HG03565 (cell line): ENCODE measurements around the gene TRDMT1.

Source experiments
- ATAC-seq: cut with Tn5 transposase; IDR thresholded peaks from one replicate; pipeline ENCODE4 v1.9.1; 2021; ENCODE audit warnings: mild to moderate bottlenecking, moderate library complexity; ENCODE audit not compliant: unreplicated experiment

Gene TRDMT1

DNA sequence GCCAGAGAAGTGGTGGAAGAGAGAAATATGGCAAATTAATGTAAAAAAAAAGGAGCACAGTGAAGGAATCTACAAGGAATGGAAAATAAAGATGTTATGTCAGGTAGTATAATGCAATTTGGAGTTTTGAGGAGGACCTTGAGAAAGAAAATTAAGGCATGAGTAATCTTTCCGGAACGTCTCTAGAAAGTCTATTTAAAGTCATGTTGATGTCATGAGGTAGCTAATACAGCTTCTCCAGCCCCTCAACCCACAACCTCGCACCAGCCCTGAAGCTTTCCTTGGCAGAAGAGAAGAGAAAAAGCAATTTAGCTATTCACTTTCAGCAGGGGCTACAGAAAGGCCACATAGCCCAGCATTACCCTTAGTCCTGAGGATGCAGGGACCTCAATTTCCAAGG is 22.5 kb downstream of the TRDMT1 start:
- no peak for ATAC-seq

DNA sequence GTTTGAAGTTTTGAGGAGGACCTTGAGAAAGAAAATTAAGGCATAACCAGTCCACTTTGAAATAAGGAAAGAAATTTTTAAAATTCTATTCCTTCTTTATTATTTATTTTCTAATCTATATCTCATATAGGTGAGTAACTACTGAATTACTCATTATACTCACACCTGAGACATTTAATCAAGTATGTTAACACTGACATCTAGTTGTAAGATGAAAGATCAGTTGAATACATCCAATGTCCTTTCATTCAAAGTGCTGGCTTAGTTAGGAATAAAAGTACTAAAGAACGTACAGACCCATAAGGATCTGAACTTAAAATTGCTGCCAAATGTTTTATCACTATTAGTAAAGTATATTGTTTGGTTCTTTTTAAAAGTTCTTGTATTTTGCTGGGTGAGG is 23.5 kb downstream of the TRDMT1 start:
- no peak for ATAC-seq

DNA sequence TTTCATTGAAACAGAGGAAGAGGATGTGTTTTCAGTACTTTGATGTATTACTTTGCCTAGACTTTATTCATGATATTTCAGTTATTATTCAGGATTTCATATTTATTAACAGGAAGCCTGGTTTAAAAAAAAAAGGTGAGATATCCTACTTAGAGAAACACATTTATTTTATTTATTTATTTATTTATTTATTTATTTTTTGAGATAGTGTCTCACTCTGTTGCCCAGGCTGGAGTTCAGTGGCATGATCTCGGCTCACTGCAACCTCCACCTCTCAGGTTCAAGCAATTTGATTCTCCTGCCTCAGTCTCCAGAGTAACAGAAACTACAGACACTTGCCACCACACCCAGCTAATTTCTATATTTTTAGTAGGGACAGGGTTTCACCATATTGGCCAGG is 24.5 kb downstream of the TRDMT1 start:
- ATAC-seq = no peak

DNA sequence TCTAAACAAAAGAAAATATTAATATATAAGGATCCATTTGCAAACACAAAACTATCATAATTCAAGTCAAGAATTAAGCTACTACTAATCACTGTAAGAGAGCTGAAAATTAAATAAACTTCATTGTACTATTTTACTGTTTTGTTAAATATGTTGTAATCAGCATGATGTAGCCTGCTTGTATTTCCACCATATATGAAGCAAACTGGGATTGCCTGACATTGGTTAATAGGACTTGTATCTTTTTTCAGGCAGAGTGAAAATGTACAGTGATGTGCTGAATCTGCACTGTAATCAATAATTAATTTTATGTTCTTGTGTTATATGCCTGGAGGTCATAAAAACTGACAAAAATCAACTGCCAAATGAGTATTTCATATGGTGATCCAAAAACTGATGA is 25.4 kb downstream of the TRDMT1 start:
- ATAC-seq = no peak

DNA sequence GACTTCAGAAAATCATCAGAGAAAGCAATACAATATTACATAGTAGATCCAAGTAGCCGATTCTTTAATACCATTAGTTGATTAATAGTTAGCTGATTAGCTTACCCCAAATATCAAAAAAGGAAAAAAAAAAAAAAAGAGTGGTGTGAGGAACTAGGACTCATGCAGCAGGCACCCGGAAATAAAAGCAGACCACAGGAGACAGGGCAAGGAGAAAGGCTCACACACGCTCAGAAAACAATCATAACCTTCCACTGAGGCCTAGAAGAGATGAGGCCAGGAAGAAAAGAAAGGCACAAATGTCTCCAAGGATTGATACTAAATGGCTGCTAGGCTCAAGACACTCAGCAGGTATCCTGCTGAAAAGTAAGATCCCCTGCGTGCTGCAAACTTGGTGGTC is 25.9 kb downstream of the TRDMT1 start:
- no peak for ATAC-seq

DNA sequence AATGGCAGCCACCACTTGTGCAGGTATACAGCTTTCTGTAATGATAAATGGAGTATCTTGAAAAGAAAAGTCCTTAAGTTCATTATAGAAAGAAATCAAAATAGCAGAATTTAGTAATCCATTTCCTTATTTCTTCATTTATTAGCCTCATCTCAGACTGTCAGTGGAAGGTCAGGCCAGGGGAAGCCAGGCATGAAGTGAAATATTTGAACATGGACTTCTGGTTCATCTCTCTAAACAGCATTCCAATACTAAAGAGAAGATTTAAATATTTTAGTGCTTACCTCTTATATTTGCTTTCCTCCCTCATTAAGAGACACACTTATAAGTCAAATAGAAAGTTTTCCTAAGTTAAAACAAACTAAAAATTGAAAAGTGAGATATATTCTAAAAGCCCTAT is 26.8 kb downstream of the TRDMT1 start:
- no peak for ATAC-seq

DNA sequence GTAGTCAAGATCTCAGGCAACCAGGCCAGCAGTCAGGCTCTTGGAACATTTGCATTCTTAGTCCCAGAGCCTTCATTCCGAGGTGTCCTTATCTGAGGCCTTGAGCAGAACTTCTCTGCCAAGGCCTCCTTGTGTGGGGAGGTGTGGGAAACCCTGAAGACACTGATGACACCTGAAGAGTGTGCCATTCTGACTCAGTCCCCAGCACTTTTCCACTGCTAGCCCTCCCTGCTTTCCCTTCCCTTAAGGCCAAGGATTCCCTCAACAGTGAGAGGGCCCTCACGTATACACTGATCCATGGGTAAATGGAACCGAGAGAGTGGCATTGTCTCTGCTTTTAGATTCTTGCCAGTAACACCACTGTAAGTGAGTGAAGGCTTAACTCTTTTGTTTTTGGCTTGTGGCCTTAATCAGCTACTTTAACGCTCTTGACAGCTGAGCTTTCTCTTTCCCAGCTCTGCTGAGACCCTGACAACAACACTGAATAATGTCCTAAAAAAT is 30.3 kb downstream of the TRDMT1 start:
- no peak for ATAC-seq

DNA sequence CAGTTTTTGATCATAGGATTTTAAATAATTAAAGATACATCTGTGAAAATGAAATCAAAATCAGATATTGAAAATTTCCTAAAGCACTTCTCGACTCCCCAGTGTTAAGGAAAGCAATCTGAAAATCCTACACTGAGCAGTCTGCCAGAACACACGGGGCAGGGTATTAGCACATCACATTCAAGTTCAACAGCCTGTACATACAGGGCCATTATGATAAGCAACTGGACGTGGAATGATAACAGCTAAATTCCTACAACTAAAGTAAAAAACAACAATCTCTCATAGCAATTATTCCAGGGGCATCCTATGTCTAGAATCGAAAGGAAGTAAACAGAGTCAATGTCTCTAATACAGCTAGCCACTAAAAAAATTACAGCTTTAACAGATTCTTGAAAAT is 31.7 kb downstream of the TRDMT1 start:
- ATAC-seq = no peak

DNA sequence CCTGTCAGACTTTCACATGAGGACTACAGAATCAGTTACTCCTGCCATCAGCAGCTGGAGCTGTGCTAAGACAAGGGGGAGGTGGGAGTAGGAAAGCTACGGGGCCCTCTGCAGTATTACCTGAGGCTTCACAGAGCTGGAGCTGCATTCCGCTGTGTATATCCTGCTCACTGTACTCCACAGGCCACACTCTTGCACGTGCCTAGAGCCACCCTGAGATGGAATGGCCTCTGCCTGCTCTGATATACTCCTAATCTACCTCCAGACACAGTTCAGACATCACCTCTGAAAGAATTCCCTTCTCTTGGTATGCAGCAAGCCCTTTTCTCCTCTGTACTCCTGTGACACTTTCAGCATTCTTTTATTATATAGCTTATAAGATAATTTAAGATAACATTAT is 34.8 kb downstream of the TRDMT1 start:
- ATAC-seq = no peak

DNA sequence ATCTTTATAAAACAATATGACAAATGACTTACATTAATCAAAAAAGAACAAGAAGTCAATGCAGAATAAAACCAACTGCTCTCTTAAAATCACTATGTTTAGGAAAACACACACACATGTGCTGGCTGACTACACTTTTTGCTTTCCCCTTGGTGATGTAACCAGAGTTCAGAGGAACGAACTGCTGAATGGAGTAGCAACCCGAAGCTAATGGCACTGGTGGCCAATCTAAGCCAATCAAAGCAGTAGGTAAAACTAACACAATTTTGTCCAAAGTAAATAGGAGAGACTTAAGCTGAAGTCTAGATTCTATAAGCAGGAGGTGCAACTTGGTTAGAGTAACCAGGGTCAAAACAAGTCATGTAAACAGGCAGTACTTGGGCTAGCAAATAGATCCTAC is 38.6 kb downstream of the TRDMT1 start:
- ATAC-seq = no peak

DNA sequence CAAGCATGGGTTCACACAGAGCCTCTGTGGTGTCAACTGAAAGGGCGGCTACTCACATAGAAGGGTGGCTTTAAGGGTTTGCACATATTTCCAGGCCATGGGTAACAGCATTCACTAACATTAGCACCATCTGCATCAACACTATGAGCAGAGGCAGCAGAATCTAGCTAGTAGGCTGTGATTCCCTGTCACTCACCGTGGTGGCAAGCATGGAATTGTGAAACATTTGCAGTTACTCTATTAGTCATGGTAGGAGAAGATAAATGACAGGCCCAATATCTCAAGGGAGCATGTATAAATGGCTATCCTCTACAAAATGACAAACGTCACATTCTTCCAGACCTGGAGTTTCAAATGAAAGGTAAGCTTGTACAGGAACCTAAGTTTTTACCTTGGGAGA is 39.7 kb downstream of the TRDMT1 start:
- no peak for ATAC-seq

DNA sequence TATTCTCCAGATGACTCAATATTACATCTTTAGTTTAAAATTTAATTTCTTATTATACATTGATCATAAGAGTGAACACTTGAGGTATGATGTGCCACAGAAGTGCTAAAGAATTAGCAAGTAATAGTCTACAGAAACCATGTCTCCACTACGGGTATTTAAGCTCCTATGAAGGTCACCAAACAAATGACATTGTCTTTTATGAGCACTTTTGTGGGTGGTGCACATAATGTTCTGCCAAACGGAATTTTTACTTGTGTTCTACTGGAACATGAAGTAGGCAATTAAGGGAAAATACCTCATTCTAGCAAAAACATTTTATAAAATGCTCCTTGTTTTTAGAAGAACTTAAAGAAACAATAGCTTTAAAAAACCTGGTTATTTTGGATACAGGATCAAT is 44.4 kb downstream of the TRDMT1 start:
- ATAC-seq = no peak

DNA sequence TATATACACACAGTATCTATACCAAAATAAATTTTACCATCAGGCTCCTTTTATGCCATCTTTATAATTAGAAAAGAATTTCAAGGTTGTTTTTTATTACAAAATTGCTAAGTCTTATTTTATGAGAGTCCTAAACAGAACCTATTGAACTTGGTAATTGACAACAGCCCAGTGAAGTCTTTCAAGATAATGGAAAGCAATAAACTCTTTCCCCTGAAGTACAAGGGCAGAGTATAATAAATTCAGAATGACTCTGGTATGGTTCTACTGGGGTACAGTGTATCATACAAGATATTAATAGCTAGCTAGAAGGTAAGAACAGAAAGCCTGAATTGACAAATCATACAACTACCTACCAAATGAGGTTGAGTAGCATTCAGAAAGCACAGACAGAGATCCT is 45.6 kb downstream of the TRDMT1 start:
- no peak for ATAC-seq

DNA sequence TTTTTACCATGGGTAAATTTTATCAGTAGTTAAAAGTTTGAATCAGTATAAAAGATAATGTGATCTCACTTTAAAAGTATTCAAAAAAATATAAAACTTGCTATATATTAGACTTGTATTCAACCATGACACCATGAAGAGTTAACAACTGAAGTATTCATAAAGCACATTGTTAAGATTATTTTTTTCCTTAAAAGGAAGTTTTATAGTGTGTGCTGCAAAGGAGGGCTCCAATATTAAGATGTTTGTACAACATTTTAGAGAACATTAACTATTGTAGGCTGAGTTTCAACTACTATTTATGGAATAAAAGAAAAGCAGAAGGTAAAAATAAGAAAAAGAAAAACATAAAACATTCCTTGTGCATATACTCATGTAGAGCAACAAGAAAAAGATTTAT is 47.4 kb downstream of the TRDMT1 start:
- ATAC-seq = no peak

DNA sequence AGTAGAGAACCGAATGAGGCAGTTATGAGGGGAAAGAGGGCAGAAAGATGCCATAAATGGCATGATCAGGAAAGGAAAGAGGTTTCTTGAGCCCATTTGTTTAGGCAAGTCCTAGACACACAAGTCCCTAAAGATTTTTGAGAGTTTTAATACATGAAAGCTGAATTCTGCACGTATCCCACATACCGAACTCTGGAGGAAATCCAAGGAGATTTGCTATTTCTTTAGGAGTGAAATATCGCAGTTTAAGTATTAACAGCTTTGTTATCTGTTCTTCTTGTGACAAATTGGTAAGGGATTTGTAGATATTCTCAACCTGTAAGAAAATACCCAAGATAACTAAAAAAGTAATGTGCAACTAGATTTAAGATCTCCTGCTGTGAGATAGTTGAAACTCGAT is 48.2 kb downstream of the TRDMT1 start:
- no peak for ATAC-seq

DNA sequence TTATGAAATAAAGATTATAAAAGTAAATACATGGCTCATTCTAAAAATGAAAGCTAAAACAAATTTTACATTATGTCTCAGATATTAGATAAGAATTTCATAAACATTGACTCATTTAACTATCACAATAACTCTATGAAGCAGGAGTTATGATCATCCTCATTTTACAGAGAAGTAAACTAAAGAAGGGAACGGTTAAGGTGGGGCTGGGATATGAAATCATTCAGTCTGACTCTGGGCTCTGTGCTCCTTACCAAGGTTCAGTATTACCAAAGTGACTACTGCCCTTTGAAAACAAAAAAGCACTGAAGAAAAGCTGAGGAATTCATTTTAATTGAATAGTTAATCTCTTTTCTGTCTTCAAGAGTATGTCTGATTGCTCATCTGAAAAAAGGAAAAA is 49.8 kb downstream of the TRDMT1 start:
- ATAC-seq = no peak

DNA sequence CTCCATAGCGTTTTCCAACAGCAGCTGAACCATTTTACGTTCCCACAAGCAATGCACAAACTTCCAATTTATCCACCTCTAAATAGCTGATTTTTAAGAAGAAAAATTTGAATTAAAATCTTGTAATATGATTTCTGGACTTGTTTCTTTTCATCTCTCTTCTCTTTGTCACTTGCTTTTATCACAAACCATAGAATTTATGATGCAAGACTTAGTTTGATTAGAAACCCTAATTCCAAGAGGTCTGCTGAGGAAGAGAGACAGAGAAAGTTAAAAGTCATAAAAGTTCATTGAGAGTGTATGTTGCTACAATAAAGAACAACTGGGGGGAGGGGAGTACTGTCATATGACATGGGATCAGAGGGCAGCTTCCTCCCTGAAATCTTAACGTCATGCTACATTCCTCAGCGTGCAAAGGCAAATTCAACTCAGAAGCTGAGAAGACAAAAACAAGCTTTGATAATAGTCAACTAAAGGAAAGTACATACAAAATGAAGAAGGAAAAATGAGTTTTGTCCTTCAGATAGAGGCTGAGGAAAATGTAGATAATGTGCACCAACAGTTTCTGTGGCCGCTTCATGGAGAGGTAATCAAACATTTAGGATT is 53.5 kb downstream of the TRDMT1 start:
- ATAC-seq = no peak

DNA sequence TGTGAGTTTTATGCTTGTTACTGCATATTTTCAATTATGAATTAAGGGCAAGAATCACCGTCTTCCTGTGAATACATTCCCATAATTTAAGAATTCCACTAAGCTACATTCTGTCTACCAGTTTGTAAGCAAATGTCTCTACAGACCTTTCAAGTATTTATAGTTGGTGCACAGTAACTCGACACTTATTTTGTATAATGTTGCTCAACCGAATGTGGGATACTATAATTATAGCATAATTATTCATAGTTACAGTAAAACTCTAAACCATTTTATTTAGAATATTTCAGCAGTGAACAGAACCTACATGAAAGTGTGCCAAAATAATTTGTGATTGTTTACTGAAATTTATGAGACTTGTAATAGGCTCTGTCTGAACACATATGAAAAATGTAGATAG is 54.6 kb downstream of the TRDMT1 start:
- ATAC-seq = no peak

DNA sequence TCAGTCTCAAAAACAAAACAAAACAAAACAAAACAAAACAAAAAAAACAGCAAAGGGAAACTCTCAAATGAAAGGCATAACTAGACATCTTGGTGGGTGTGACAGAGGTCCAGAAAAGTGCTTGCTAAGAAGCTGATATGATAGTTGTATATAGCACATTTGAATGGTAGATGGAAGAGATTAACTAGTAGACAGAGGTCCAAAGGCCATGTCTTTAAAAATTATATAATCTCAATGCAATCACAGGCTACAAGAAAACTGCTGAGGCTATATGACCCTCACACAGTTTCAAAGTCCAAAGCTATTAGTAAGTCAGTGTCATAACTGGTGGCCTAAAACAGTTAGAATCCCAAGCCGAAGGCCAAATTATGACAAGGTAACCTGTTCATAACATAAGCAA is 56.2 kb downstream of the TRDMT1 start:
- ATAC-seq = no peak

DNA sequence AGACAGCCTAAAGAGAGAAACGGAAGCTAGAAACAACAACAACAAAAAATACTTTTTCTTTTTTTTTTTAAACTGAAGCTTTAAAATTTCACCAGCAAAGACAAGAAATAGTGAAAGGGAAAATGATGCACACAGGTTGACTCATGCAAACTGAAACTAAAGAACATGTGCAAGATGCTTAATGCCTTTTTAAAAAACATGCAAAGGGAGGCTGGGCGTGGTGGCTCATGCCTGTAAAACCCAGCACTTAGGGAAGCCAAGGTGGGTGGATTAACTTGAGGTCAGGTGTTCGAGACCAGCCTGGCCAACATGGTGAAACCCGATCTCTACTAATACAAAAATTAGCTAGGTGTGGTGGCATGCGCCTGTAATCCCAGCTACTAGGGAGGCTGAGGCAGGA is 56.7 kb downstream of the TRDMT1 start:
- ATAC-seq = no peak

DNA sequence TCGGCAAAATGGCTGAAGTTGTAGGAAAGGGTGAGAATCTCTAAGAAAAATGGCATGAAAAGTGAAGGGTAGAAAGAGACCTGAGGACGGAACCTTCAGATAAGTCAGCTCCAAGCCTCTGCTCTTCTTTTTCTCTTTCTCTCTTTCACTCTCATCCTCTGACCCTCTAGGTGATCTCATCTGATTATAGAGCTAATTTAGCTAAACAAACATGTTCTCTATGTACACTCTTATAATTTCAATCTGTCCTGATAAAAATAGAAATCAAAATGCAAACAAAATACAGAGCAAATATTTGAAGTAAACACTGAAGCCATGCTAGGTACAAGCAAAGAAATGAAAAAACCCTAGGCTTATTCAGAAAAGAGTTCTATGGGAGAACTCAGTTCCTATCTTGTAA is 57.4 kb downstream of the TRDMT1 start:
- ATAC-seq = no peak

DNA sequence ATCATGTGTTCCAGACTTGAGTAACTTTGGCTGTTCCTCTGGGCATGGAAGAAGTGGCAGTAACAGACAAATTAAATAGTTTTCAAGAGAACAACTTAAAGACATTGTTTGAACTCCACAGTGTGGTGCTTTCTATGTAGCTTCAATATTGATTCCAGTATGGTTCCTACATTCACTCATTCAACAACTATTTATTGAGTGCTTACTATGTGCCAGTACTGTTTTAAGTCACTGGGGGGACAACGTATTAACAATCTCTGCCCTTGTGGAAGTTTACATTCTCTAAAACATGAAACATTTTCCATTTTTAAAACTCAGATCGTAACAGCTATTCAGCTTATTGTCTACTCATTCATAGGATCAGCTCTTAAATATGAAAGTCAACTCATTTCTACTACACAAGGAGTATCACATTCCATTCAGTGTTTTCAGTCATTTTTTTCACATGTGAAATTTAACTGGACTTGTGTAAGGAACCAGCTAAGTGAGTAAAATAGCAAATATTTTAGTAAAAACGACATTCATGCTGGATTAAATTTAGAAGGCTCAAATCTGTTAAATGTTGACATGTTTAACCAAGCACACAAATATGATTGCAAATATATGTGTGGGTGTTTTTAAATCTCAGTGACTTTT is 58.3 kb downstream of the TRDMT1 start:
- ATAC-seq = no peak
